ENCODE data around the gene GH1. TPM values are rescaled to one million over a fixed set of nuclear protein-coding genes. Genes with fewer than 3 reads are reported as not detected.
A peak's percentile ranks its signal among the peaks of the same experiment; 100 is the strongest.
"Not testable (repeated sequence)": the region's sequence is repeated elsewhere in the genome, so short reads cannot be mapped to it uniquely, and the experiment has no call there.

Gene GH1
- not detected in 2 replicates for total RNA-seq (2014; rRNA removed; shearing (Covaris generic))

DNA sequence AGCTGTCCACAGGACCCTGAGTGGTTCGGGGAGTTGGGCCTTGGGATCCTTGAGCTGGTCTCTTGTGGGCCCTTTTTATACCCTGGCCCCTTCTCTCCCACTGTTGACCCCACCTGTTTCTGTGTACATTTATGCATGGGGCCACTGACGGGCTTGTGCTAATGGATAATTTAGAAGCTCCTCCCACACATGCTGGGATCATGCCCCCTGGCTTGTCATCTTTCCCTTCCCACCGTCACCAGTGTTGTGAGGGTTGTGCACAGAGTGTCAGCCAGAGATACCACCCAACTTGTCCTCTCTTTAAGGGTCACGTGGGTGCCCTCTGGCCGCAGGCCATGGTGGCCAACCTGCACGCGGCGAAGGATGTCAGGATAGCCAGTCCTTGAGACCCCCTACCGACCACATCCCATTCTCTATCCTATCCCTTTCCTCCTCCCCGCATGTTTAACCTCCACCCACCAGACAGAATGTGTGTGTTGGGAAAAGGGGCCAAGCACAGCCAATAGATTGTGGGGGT lies at the start of gene GH1:
Gene GH1 (minus strand): TSS at position 51 of the 517 bp plus-strand sequence. CDS start 63 bp downstream, outside the sequence.
- DNase-seq (ENCODE audit: low spot score): not testable (repeated sequence)

GRCh38 chr17:63967953-63968352 lies 49.3 kb upstream of the GH1 start:
- DNase-seq (ENCODE audit: low spot score): peak; percentile 51

GRCh38 chr17:63966646-63967264 lies 48.1 kb upstream of the GH1 start:
- no peak for DNase-seq (ENCODE audit: low spot score)

DNA sequence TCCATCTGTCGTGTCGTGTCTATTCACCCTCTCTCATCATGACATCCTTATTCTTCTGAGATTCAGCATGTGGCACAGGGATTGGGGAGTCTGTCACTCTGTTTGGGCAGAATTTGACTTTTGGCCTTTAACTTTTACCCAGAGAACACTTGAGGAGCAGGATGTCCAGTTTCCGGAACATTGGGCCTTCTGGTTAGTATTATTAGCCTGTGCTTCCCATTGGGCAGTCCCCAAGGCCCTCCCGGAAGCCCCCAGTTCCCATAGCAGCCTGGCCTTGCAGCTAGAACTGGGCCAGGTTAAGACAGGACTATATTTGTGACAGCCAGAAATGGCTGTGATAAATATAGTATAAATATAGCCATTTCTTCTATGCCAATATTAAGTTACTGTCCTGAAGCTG lies 44.5 kb upstream of the GH1 start:
- DNase-seq (ENCODE audit: low spot score): no peak

GRCh38 chr17:63962298-63962744 lies 43.7 kb upstream of the GH1 start:
- DNase-seq (ENCODE audit: low spot score): no peak

DNA sequence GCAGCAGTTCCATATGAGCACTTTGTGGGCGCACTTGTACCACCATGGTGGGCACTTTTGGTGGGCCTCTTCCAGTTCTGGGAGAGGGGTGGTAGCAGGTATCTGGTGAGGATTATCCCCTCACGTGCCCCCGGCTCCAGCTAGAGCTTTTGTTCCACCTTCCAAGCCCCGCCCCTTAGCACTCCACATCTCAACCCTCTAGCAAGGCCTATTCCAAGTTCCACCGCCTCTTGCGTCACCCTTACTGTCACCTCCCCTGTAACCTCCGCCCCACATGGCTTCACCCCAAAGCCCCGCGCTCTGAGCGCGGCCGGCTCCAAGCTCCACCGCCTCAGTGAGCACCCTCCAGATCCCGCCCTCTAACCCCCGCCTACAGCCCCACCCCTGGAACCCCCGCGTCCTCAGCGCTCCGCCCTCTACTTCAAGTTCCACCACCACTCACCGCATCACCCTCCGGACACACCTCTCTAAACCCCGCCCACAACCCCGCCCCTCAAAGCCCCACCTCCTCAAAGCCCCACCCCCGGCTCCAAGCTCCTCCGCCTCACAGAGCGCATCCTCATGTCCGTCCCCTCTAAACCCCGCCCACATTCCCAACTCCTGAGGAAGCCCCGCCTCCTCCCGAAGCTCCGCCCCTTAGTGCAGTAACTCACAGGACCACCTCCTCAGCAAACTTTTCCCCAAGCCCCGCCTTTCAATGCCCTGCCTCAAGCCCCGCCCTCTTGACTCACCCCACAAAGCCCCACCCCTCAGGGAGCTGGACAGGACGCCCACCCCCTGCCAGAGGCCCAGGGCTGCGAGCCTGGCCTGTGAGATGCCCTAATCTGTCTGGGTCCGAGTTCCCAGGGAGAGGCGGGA lies 42.9 kb upstream of the GH1 start:
- DNase-seq (ENCODE audit: low spot score): peak; percentile 38

DNA sequence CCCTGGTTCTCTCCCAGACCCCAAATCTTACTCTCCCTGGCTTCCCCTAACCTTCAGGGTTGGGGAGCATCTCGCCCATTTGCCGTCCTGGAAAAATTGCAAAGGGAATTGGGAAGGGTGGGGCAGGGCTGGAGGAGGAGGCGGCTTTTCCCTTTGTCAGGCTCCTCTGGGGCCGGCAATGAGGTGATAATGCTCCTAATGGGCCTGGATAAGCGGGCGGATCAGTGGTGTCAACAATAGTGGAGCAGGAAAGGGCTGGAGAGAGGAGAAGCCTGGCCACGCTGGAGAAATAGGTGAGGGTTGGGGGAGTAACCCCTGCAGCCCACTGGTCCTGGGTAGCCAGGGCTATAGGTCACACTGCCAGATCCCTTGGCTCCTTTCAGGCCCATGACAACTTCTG lies 41.8 kb upstream of the GH1 start:
- DNase-seq (ENCODE audit: low spot score): no peak

GRCh38 chr17:63960006-63960405 lies 41.4 kb upstream of the GH1 start:
- no peak for DNase-seq (ENCODE audit: low spot score)

- DNase-seq (ENCODE audit: low spot score): no peak
These were observed 37.8 kb upstream of the GH1 start for GRCh38 chr17:63956296-63956920.

DNA sequence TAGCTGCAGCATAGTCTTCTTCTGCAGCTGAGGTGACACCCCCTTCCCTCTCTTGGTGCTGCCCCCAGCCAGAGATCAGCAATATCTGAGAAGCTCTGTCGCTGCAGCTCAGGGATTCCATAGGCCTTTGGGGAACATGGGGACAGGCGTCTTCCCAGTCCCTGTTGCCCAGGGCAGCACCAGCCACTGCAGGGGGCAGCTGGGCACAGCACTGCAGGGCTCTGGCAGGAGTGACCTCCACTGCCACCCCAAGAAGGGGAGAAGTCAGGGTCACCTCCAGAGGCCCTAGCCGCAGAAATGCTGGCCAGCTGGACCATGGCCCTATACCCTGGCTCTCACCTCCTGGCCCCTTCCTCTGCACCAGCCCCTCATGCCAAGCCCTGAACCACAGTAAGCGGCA lies 37.2 kb upstream of the GH1 start:
- no peak for DNase-seq (ENCODE audit: low spot score)

GRCh38 chr17:63955232-63955631 lies 36.6 kb upstream of the GH1 start:
- DNase-seq (ENCODE audit: low spot score): no peak

DNA sequence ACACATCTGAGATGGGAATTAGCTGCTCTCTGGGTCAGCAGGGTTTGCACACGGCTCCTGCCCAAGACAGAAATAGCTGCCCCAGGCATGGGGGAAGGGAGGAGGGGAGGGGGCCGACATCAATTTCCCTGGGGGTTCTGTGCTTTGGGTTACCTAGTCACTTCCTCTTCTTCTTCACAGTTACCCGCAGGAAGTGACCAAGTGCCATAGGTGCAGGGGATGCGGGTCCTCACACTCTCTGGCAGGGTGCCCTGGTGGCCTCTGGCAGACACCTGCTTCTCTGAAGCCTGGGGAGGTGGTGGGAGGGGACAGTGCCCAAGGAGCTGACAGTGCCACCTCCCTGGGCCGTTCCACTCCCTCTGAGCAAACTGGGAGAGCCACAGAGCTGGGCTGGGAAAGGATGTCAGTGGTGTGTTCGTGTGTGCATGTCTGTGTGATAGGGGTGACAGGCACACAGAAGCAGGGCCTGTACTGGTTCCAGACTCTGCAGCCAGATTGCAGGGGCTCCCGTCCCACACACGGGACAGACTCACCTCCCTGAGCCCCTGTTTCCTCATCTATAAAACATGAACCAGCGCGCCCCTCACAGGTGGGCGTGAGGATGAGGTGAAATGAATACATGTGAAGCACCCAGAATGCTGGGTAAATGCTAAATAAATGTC lies 35.9 kb upstream of the GH1 start:
- DNase-seq (ENCODE audit: low spot score): no peak

DNA sequence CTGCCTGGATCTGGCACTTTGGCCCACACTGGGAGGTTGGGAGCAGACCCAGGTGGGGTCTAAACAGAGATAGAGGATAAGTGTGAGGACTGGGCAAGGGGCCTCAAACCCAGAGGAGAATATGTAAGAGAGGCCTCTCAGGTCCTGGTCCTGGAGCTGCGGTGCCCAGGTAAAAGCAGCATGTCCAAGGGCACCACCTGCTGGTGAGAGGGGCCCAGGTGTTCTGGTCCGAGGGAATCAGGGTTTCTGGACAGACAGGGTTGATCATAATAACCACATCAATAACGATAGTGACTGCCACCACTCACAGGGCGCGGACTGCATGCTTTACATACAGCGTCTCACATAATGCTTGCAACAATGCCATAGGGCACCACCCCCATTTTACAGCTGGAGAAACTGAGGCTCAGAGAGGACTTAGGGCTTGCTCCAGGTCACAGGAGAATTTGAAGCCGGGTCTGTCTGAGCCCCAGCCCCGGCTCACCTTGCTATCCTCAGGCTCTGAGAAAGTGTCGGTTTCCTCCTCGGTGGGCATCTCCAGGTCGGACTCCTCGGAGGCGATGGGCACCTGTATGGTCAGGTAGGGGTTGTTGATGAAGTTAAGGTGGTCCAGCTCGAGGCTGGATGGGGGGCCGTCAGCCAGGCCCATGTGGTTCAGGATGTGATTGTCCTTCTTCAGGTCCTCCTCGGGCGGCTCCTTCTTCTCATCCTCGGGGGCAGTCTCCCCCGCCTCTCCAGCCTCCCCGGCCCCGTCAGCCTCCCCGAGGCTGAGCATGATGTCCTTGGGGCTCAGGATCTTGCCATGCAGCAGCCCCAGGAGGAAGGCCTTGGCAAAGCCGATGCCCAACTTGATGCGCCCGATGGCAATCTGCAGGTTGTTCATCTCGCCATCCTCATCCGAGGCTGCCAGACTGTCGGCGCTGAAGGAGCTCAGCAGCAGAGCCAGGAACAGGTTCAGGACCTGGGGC lies 32.6 kb upstream of the GH1 start:
- no peak for DNase-seq (ENCODE audit: low spot score)

- DNase-seq (ENCODE audit: low spot score): no peak
These were observed 31.1 kb upstream of the GH1 start for GRCh38 chr17:63949576-63950250.

- no peak for DNase-seq (ENCODE audit: low spot score)
These were observed 29.9 kb upstream of the GH1 start for GRCh38 chr17:63948521-63948920.

- no peak for DNase-seq (ENCODE audit: low spot score)
These were observed 29.2 kb upstream of the GH1 start for GRCh38 chr17:63947711-63948330.

DNA sequence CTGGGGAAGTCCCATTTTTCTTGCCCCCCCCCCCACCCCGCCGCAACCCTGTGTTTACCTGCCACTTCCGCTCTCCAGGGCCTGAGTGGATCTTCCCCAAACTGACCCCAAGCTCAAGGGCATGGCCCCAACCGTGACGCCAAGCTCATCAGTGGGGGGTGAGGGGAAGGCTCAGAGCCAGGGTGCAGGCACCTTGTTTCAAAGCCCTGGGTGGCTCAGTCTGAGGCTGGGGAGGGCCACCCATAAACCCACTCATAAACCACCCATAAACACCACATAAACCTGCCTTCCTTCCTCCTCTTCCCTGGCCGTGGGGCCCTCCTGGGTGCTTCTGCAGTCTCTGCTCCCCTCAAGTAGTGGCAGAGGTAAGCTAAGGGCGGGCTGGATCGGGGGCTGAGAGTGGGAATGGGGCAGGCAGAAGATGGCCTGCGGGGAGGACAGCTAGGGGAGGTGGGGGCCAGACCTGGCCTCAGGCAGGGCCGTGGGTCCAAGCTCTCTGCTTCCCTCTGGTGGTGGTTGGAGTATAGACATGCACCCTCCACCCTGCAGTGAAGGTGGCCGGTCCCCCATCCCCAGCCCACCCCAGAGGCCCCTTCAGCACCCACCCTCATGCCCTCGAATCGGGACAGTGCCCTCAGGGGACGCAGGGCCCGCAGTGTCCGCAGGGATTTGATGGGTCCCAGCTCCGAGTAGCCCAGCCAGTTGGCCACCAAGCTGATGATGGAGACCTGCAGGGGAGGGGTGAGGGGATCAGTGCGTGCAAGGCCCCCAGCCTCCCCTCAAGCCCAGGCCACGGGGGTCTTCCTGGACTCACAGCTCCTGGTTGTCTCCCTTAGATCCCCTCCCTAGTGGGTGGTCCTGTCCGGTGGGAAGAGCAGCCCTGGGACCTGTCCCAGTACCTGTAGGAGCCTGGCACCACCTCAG lies 28.1 kb upstream of the GH1 start:
- peak; percentile 43 for DNase-seq (ENCODE audit: low spot score)

GRCh38 chr17:63945784-63946439 lies 27.3 kb upstream of the GH1 start:
- DNase-seq (ENCODE audit: low spot score): no peak

Measured in H4 (cell line).